SK-N-SH (cell line): Measurements from ENCODE around the gene INAFM2. TPM values are rescaled to one million over a fixed set of nuclear protein-coding genes. Genes with fewer than 3 reads are reported as not detected.

Experiments
- CTCF ChIA-PET: fragments of 300-600, 350-600 bp; formaldehyde crosslinking; extraction: SDS; loops from one replicate; lab custom pipeline; 2021; lab: Yijun Ruan, JAX
- POLR2A ChIA-PET: fragments of 350-600 bp; sonication (Branson Sonifier 250); formaldehyde crosslinking; extraction: SDS; loops from one replicate; lab custom pipeline; 2020; ENCODE audit warnings: antibody characterized with exemption, inconsistent platforms; lab: Yijun Ruan, JAX
- DNase-seq: peaks from one replicate; pipeline ENCODE4 v3.0.0; 2012
- H2AFZ ChIP-seq: fragments of 200-600 bp; sonication (generic); 2 replicates; pipeline ENCODE4 v1.8.1; 2016; ENCODE audit warnings: antibody characterized with exemption, mild to moderate bottlenecking, low read depth
- H3F3A ChIP-seq: fragments of 200-600 bp; sonication (generic); replicated peaks from 2 replicates; pipeline ENCODE3; 2016; ENCODE audit warnings: antibody characterized with exemption, mild to moderate bottlenecking; ENCODE audit not compliant: insufficient read depth
- H3K27ac ChIP-seq, 2 experiments: fragments of 200-500 bp in 1 of 2; fragments of 200-600 bp in 1 of 2; sonication (Bioruptor generic) in 1 of 2; sonication (generic), shearing (Covaris generic) in 1 of 2; 2 replicates each; pipeline versions ENCODE4 v1.5.1 to v1.6.1; 2014 to 2016; ENCODE audit warnings: low read depth in 2 of 2, inconsistent platforms in 1 of 2, low read length in 1 of 2, mild to moderate bottlenecking in 1 of 2, mixed read lengths in 1 of 2
- H3K27me3 ChIP-seq: fragments of 200-600 bp; sonication (generic), shearing (Covaris generic); 2 replicates; pipeline ENCODE4 v1.6.1; 2016; ENCODE audit warnings: mixed run types; ENCODE audit not compliant: insufficient read depth
- H3K36me3 ChIP-seq, 2 experiments: fragments of 200-500 bp in 1 of 2; fragments of 200-600 bp in 1 of 2; sonication (Bioruptor generic) in 1 of 2; sonication (generic) in 1 of 2; replicated peaks in 1 of 2; 2 replicates each; pipeline versions ENCODE3 to v1.5.1; 2014 to 2016; ENCODE audit warnings: low read length in 1 of 2, mild to moderate bottlenecking in 1 of 2; ENCODE audit not compliant: insufficient read depth in 2 of 2, control insufficient read depth in 1 of 2
- H3K4me1 ChIP-seq, 2 experiments: fragments of 200-500 bp in 1 of 2; fragments of 200-600 bp in 1 of 2; sonication (Bioruptor generic) in 1 of 2; sonication (generic), shearing (Covaris generic) in 1 of 2; 2 replicates each; pipeline versions ENCODE4 v1.5.1 to v1.6.1; 2014 to 2016; ENCODE audit warnings: low read depth in 1 of 2, low read length in 1 of 2, mixed run types in 1 of 2; ENCODE audit not compliant: insufficient read depth in 2 of 2, control insufficient read depth in 1 of 2
- H3K4me2 ChIP-seq: fragments of 200-600 bp; sonication (generic), shearing (Covaris generic); 2 replicates; pipeline ENCODE4 v1.6.1; 2017; ENCODE audit warnings: mixed run types
- H3K4me3 ChIP-seq, 2 experiments: fragments of 200-500 bp in 1 of 2; fragments of 200-600 bp in 1 of 2; sonication (Bioruptor generic) in 1 of 2; sonication (generic), shearing (Covaris generic) in 1 of 2; 2 replicates each; pipeline versions ENCODE4 v1.5.1 to v1.8.1; 2014 to 2016; ENCODE audit warnings: low read depth in 2 of 2, inconsistent platforms in 1 of 2, low read length in 1 of 2, mild to moderate bottlenecking in 1 of 2, mixed read lengths in 1 of 2, moderate library complexity in 1 of 2
- H3K79me2 ChIP-seq: fragments of 200-600 bp; sonication (generic); 2 replicates; pipeline ENCODE4 v1.8.1; 2017; ENCODE audit warnings: mild to moderate bottlenecking; ENCODE audit not compliant: insufficient read depth
- H3K9ac ChIP-seq: fragments of 200-600 bp; sonication (generic); 2 replicates; pipeline ENCODE4 v1.6.1; 2017; ENCODE audit warnings: mixed run types
- H3K9me2 ChIP-seq: fragments of 200-600 bp; sonication (generic); 2 replicates; pipeline ENCODE4 v1.6.1; 2017; ENCODE audit warnings: mixed run types
- H3K9me3 ChIP-seq: fragments of 200-600 bp; sonication (generic); 2 replicates; pipeline ENCODE4 v1.6.1; 2017; ENCODE audit warnings: mixed run types, mild to moderate bottlenecking, moderate library complexity
- H4K20me1 ChIP-seq: fragments of 200-600 bp; sonication (generic); 2 replicates; pipeline ENCODE4 v1.6.1; 2017; ENCODE audit warnings: mild to moderate bottlenecking, mixed run types; ENCODE audit not compliant: insufficient read depth
- EP300 ChIP-seq, 2 experiments: IDR thresholded peaks; 2 replicates each; pipeline versions ENCODE4 v1.4.0 to v1.6.1; 2012; ENCODE audit warnings: borderline replicate concordance in 1 of 2, low read depth in 1 of 2, low read length in 1 of 2
- FOSL2 ChIP-seq: IDR thresholded peaks from 2 replicates; pipeline ENCODE4 v1.4.0; 2012; ENCODE audit warnings: low read depth, mild to moderate bottlenecking, moderate library complexity, borderline replicate concordance
- GABPA ChIP-seq: IDR thresholded peaks from 2 replicates; pipeline ENCODE4 v1.4.0; 2012; ENCODE audit warnings: low read depth, mild to moderate bottlenecking
- GATA2 ChIP-seq: sonication (generic); formaldehyde crosslinking; IDR thresholded peaks from 2 replicates; pipeline ENCODE4 v1.5.0; 2020; ENCODE audit warnings: mild to moderate bottlenecking, missing genetic modification reagents
- IRF3 ChIP-seq: fragments of 150-350 bp; IDR thresholded peaks from 2 replicates; pipeline ENCODE4 v1.6.1; 2016; ENCODE audit warnings: mild to moderate bottlenecking, low read depth, low read length
- JUND ChIP-seq: IDR thresholded peaks from 2 replicates; pipeline ENCODE4 v1.4.0; 2012
- MXI1 ChIP-seq: IDR thresholded peaks from 2 replicates; pipeline ENCODE4 v1.6.1; 2012; ENCODE audit warnings: mild to moderate bottlenecking, low read depth, low read length, improper control_type of control experiment
- NFIC ChIP-seq: IDR thresholded peaks from 2 replicates; pipeline ENCODE4 v1.4.0; 2012; ENCODE audit warnings: borderline replicate concordance
- NRF1 ChIP-seq: IDR thresholded peaks from 2 replicates; pipeline ENCODE4 v1.6.1; 2012; ENCODE audit warnings: low read depth, mild to moderate bottlenecking, low read length
- PBX3 ChIP-seq: IDR thresholded peaks from 2 replicates; pipeline ENCODE4; 2012
- RAD21 ChIP-seq: IDR thresholded peaks from 2 replicates; pipeline ENCODE4 v1.6.1; 2012; ENCODE audit warnings: mild to moderate bottlenecking, low read length
- SMC3 ChIP-seq: IDR thresholded peaks from 2 replicates; pipeline ENCODE4 v1.6.1; 2012; ENCODE audit warnings: low read depth, low read length, improper control_type of control experiment
- TEAD4 ChIP-seq: IDR thresholded peaks from 2 replicates; pipeline ENCODE4 v1.4.0; 2012; ENCODE audit warnings: mild to moderate bottlenecking, borderline replicate concordance; ENCODE audit not compliant: insufficient read depth
- ZBTB33 ChIP-seq: IDR thresholded peaks from 2 replicates; pipeline ENCODE4 v1.4.0; 2012; ENCODE audit warnings: low read depth, borderline replicate concordance
- WGBS: methylation state at CpG from one replicate; pipeline ENCODE4 v1.1.6; 2017; ENCODE audit warnings: low lambda C conversion rate; 5-methylcytosine and 5-hydroxymethylcytosine counted together
- polyA plus RNA-seq, 3 experiments: library from polyadenylated mRNA; depleted of rRNA; stranded (reverse); fragments of >200 nt; gene quantifications; 2 replicates each; pipeline ENCODE4 v1.2.3, GENCODE V29; 2012

Gene INAFM2
- polyA plus RNA-seq, 1 of the 3 experiments (the other 2 are of a cell fraction) = 7.8 TPM

- Histone ChIP-seq H2AFZ (no peak overlapping the region; the same call in 1 of the 2 replicates), H3K4me2 (peak overlapping the region; percentile 57), H3K36me3 (no peaks in the 10 kb centered on the region), H3K27ac (peak overlapping the region in 1 of 2 experiments; percentile 98; a peak in 2 of 4 replicates), H3F3A (peaks cover 41% of the 10 kb centered on the region), H3K79me2 (peaks cover 21% of the 10 kb centered on the region), H3K9me2 (no peaks in the 10 kb centered on the region), H3K27me3 (no peaks in the 10 kb centered on the region), H3K4me3 (no peak overlapping the region; a peak in 1 of 4 replicates), H3K4me1 (peaks cover 36 to 39% of the 10 kb centered on the region in 2 experiments; a peak in 3 of 4 replicates)
- no peak for DNase-seq
- ChIA-PET CTCF (interaction anchor here (0.6 to 70.6 kb wide), 22 partner anchors 3 to 163 kb away, joined by 3 to 2194 read pairs (median 7); partner anchors contain the start of genes ANKRD63, BAHD1, CCDC9B and DISP2), POLR2A (interaction anchor here (1.1 to 1.2 kb wide), 2 partner anchors 11 to 78 kb away, joined by 3 read pairs; no protein-coding TSS in a partner anchor)
- 20% methylated on average over 3 of the region's 6 CpGs for WGBS
- TF ChIP-seq GATA2 (CRISPR knock-in tag) (no peak), SMC3 (no peak), TEAD4 (no peak), GABPA (no peak), ZBTB33 (no peak), IRF3 (no peak), JUND (no peak), MXI1 (no peak), FOSL2 (no peak), NRF1 (no peak), NFIC (no peak), PBX3 (no peak), RAD21 (no peak), EP300 (IDR thresholded peaks at IDR 0.05; ENCODE audit: borderline replicate concordance in 1 of 2, low read depth in 1 of 2, low read length in 1 of 2) (no peak)
- TF ChIP-seq, all 33 proteins: peak for 0
- Histone ChIP-seq H3K9me3 (no peaks in the 10 kb centered on the region), H4K20me1 (no peaks in the 10 kb centered on the region), H3K9ac (peak overlapping the region; percentile 79)
These were observed 20.7 kb downstream of the INAFM2 start for GRCh38 chr15:40344217-40344616.
